Dedifferentiated amniotic fluid mesenchymal stem cell (primary cell): ENCODE results near the gene USP5.
A peak's percentile ranks its signal among the peaks of the same experiment; 100 is the strongest.

Experiments used
- DNase-seq: peaks from one replicate; pipeline ENCODE4 v3.0.0-alpha.2; 2016; ENCODE audit errors: extremely low spot score

Gene USP5

GRCh38 chr12:6840330-6840729 lies 11.6 kb upstream of the USP5 start:
- DNase-seq = no peak

DNA sequence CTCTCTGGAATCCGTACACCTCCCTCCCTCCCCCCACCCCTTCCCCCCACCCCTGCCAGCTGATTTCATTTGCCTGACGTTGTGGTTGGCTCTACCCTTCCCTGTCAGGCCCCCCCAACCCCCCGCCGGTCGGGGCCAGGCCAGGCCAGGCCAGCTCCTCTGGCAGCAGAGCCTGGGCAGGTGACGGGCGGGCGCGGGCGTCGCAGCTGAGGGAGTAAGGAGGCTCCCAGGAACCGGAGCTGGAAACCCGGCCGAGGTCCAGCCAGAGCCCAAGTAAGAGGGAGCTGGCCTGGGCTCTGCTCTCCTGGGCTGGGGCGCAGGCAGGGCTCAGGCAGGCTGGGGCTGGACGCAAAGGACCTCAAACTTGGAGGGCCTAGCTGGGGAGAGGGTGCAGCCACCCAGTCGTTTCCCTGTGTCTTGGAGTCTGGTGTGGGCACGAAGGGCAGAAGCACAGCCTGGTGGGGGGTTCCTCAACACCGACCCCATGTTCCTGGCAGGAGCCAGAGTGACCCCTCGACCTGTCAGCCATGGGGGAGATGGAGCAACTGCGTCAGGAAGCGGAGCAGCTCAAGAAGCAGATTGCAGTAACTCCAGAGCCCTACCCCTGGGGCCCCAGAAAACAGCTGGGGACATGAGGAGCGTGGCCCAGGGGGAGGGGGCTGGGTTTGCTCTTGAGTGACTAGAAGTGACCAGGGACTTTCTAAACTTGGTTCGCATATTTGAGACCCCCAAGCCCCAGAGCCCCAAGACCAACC lies 11.0 kb upstream of the USP5 start, which contains the start of gene GNB3:
Gene GNB3, plus strand, starts transcription at position 165 of the 755 bp plus-strand sequence. Its CDS starts 363 bp downstream, at position 528.
- DNase-seq = no peak

- DNase-seq = no peak
Observed at GRCh38 chr12:6842075-6842474, 9.9 kb upstream of the USP5 start.

GRCh38 chr12:6843118-6843902 lies 8.6 kb upstream of the USP5 start:
- DNase-seq = no peak

GRCh38 chr12:6845395-6845794 lies 6.6 kb upstream of the USP5 start:
- no peak for DNase-seq

GRCh38 chr12:6846316-6846869 lies 5.6 kb upstream of the USP5 start:
- no peak for DNase-seq

DNA sequence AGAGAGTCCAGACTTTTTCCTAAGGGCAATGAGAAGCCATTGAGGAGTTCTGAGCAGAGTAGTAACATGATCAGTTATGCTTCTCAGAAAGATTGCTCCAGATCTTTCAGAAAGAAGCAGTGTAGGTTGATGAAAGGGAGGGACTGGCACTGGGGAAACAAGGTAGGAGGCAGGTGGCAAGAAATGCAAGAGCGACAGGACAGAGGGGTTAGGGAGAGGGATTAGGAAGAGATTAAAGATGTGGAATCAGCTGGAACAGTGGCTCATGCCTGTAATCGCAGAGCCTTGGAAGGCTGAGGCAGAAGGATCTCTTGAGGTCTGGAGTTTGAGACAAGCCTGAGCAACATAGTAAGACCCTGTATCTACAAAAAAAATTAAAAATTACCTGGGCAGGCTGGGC lies 4.3 kb upstream of the USP5 start:
- DNase-seq = no peak

DNA sequence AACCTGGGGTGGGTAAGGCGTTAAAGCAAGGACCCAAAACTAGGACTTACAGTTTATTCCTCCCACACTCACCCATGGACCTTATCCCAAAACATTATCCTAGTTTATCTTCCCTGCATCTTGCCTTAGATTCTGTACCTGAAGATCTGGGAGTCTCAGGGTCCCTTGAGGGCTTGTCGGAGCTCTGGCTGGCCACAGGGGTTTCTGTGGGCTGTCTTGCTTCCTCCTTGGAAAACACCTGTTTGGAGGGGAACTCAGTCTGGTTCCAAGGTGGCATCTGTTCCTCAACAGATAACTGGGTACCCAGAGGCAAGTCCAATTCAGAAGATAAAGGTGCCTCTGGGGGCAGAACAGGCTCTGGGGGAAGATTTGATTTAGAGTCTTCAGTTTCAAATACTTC lies 2.5 kb upstream of the USP5 start:
- no peak for DNase-seq

GRCh38 chr12:6849976-6850560 lies 1.9 kb upstream of the USP5 start:
- no peak for DNase-seq

GRCh38 chr12:6850796-6851152 lies 1.2 kb upstream of the USP5 start:
- no peak for DNase-seq

DNA sequence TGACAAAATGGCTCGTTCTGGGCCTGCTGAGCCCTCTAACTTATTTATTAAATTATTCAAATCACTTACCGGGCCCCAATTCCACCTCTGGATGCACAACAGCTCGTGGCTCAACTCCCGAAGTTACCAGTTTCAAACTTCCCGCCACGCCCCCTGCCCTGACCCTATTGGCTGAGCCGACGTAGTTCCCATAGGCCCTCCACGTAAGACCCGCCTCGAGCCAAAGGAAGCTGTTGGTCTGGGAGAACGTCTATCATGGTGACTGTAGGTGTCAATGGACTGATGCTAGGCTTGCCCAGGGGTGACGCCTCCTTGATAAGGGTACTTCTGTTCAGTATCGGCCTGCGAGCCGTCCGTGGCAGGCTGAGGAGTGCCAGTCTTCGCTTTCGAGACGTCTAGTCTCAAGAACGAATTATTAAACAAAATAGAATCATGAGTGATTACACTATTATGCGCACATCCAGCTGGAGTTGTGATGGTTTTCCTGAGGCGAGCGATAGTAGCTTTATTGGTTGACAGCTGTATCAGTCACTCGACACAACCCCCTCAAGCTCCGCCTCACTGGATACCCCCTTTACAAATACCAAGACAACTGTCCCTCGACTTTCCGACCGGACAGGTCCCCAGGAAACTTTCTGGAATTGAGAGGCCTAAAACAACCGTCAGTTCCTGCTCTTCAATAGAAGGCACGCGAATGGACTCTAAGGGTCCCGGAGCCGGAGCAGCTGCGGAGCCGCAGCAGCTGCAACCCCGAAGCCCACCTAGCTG lies 613 bp upstream of the USP5 start, which contains the start of gene CDCA3:
Gene CDCA3, minus strand, starts transcription at position 134 of the 768 bp plus-strand sequence. CDS start 334 bp downstream, outside the sequence.
- DNase-seq = peak; percentile 98

GRCh38 chr12:6852651-6853354 lies 853 bp downstream of the USP5 start:
- peak; percentile 82 for DNase-seq

GRCh38 chr12:6853626-6854025 lies 1.7 kb downstream of the USP5 start:
- DNase-seq = no peak

GRCh38 chr12:6854036-6854435 lies 2.1 kb downstream of the USP5 start:
- DNase-seq = no peak

- DNase-seq = no peak
Observed at GRCh38 chr12:6855322-6855721, 3.4 kb downstream of the USP5 start.

GRCh38 chr12:6858799-6859198 lies 6.8 kb downstream of the USP5 start:
- no peak for DNase-seq

GRCh38 chr12:6860116-6860515 lies 8.2 kb downstream of the USP5 start:
- DNase-seq = no peak

DNA sequence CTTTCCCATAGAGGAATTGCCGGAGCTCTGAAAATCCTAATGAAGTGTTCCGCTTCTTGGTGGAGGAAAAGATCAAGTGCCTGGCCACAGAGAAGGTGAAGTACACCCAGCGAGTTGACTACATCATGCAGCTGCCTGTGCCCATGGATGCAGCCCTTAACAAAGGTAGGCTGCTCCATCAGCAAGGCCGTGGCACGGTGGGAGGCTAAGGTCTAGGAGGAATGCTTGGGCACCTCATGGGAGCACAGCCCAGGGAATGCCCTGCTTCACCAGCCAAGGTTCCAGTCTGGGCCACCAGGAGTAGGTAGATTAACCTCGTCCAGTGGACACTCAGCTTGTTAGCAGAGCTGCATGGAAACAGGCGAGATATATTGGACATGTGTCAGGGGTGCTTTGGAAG lies 9.0 kb downstream of the USP5 start:
- DNase-seq = no peak

GRCh38 chr12:6861391-6861790 lies 9.4 kb downstream of the USP5 start:
- DNase-seq = no peak

GRCh38 chr12:6863033-6863432 lies 11.1 kb downstream of the USP5 start:
- DNase-seq = no peak
